ENCODE measurements around the gene CTNNAL1.
"Not testable (repeated sequence)": the region's sequence is repeated elsewhere in the genome, so short reads cannot be mapped to it uniquely, and the experiment has no call there.

CTNNAL1 gene

DNA sequence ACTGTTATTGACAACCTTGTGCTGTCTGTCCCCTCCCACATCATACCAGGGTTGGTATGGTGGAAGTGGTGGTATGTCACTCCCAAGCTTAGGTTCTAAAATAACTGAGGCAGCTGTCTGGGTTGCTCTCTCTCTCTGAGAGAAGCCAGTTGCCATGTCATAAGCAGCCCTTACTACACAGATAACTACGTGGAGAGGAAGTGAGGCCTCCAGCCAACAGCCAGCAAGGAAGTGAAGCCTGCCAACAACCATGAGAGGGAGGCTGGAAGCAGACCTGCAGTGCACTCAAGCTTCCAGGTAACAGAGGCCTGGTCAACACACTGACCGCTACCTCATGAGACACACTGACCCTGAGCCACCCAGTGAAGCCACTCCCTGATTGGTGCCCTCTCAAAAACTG lies 18.6 kb downstream of the CTNNAL1 start:
- DNase-seq (ENCODE audit: low read depth in 1 of 2, low spot score in 1 of 2), result no peak

DNA sequence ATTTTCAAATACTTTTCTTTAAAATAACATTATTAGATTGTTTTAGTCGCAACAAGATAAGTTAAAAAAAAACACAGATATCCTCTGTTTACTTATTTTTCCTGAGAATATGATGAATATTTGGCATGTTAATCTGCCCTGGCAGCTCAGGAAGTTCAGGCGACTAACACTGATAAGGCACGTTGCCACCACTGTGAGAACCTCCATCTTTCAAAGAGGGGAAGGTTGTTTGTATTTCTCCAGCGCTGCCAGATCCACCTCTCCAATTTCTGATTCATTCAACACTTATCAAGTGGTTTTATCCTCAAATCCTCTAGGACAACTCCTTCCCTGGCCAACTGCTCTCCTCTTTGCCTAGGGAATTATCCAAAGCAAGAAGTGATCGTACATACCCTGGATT lies 21.8 kb downstream of the CTNNAL1 start:
- DNase-seq (ENCODE audit: low read depth in 1 of 2, low spot score in 1 of 2), result no peak

DNA sequence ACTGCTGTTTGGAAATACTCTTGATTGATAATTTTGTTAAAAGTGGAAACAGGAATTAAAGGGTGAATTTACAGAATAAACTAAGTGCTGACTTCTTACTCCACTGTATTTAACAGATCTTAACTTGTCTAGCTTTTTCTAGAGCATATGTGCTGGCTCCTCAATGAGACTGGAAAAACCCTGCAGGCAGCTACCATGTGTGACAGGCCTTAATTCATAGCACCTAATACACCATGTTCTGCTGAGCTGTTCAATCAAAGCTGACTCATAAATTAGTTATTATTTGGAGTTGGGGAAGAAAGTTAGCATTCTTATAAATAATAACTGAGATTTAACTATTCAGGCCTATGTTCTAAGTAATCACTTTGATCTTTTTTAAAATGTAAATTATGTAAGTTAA lies 29.4 kb downstream of the CTNNAL1 start:
- DNase-seq (ENCODE audit: low read depth in 1 of 2, low spot score in 1 of 2), result no peak

DNA sequence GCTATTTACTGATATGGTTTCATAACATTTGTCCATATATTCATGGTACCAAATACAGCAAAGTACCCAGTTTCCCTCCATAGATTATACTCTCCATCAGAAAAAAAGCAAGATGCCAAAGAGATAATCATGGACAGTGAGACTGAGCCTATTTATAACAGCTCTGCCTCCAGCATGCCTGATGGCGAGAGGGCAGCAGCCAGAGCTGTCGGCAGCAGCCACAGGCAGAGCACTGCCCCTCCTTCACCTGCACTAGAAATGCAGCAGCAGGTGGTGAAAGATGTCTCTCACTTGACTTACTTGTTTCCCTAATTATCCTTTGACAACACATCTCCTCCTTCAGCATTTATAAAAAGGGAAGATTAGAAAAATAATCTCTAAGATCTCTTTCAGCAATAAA lies 32.4 kb downstream of the CTNNAL1 start:
- DNase-seq (ENCODE audit: low read depth in 1 of 2, low spot score in 1 of 2), result no peak

DNA sequence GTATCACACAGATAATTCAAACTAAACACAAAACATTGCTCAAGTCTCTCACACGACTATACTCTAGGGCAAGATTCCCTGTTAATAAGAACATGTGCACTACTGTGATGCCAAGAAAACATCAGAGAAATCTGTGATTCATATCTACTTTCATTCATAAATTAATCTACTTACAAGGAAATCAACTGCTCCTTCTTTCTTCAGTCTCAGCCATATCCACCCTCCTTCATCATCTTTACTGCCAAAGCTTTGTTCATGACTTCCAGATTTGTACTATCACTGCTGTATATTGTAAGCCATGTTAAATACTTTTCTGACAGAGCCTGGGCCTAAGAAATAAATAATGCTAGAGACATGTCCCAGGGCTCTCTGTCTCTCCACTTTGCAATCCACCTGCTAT lies 35.1 kb downstream of the CTNNAL1 start:
- DNase-seq (ENCODE audit: low read depth in 1 of 2, low spot score in 1 of 2), result no peak

DNA sequence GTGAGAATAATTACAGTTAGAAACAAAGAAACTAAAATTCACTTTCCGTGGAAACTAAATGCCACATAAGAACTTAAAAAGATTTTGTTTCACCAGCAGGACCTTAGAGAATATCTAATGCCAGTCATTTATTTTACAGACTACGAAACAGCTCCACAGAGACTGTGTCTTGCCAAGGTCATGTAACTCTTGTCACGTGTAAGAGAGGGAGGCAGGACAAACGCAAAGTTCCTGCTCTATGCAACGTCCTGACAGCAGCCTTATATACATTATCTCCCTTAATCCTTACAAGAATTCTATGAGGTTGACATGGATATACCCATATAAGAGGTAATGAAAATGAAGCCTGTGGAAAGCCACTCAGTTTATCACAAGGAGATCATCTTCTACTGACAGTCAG lies 39.4 kb downstream of the CTNNAL1 start:
- no peak for DNase-seq (ENCODE audit: low read depth in 1 of 2, low spot score in 1 of 2)

DNA sequence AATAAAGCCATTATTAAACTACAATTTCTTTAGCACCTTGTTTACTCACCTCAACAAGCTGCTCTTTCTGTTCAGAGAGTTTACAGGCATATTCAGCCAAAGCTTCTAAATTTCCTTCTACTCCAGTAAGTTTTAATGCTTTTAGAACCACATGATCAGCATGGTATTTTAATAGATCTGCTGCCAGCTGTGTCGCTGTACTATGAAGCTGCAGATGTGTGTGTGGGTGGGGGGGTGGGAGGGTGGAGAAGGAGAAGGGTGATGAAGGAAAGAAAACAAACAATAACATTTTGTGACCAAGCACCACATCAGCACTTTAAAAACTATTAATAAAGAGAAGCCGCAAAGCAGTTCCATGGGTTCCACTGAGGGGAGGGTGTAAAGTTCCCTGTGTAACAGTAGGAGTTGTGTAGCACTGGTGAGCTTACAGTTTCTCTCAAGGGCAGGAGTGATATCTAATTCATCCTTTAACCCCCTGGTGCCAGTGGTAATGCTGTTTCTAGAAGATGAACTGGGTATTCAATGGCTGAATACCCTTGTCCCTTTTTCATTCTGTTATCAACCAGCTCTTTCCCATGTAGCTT lies 40.6 kb downstream of the CTNNAL1 start:
- DNase-seq (ENCODE audit: low read depth in 1 of 2, low spot score in 1 of 2), result no peak

DNA sequence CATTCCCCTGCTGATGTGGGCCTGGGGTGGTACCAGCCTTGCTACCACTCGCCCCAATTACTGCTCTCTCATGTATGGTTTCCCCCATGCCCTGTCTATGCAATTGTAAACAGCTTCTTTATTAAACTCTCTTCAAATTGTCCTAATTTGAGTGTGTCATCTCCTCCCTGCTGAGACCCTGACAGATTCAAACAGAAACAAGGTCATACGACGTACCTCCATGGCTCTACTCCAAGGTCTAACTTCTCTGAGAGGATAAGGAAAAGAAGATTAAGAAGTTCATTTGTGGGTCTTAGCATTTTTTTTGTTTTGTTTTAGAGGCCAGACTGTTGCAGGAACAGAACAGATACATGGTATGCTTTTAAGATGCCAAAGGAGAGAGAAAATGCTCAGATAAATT lies 41.1 kb downstream of the CTNNAL1 start:
- DNase-seq (ENCODE audit: low read depth in 1 of 2, low spot score in 1 of 2), result no peak

DNA sequence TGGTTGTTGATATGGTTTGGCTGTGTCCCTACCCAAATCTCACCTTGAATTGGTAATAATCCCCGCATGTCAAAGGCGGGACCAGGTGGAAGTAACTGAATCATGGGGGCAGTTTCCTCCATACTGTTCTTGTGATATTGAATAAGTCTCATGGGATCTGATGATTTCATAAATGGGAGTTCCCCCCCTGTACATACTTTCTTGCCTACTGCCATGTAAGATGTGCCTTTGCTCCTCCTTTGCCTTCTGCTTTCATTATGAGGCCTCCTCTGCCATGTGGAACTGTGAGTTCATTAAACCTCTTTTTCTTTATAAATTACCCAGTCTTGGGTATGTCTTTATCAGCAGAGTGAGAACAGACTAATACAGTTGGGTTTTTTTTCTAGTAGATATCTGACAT lies 41.9 kb downstream of the CTNNAL1 start:
- not testable (repeated sequence) for DNase-seq (ENCODE audit: low read depth in 1 of 2, low spot score in 1 of 2)

DNA sequence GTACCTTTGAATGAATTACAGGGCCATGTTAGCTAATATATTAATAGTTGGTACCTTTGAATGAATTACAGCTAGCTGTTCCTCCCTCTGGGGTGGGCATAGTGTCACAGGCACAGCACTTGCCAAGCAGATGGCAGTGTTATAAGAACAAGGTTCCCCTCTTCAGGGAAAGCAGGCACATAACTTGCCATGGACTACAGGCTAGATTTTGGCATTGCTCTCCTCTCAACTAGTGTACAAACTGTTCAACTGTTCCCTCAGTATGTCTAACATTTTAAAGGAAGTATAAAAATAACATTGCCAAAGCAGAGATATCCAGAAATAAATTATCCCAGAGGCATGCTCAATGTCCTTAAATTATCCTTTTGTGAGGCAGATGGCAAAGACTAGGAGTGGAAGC lies 45.4 kb downstream of the CTNNAL1 start:
- DNase-seq (ENCODE audit: low read depth in 1 of 2, low spot score in 1 of 2), result no peak

DNA sequence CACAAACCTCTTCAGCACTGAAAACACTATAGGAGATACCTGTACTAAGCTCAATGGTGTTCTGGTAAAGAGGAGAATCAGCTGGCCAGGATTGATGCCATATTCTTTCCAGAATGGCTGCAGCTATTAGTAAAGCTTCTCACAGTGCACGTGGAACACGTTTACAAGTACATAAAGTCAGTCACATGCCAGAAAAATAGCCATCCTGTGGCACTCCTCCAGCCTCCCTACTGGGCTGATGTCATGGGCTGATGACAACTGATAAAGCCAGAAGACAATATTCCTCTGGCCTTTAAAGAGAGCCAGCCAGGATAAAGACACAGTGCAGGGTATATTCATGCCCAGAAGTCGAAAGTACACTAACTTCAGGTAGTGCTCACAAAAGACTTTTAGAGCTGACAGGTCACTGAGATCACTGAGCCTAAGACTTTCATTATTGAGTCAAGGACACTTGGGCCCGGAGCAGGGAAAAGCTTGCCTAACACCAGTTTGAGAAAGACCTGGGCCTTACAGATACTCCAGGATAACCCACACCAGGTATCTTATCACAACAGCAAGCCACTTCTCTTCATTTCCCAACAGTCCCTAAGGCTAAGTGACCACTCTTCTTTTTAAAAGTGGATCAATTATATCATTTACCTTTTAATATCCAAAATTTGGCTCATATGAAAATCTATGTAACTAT lies 49.7 kb downstream of the CTNNAL1 start:
- DNase-seq (ENCODE audit: low read depth in 1 of 2, low spot score in 1 of 2), result no peak

DNA sequence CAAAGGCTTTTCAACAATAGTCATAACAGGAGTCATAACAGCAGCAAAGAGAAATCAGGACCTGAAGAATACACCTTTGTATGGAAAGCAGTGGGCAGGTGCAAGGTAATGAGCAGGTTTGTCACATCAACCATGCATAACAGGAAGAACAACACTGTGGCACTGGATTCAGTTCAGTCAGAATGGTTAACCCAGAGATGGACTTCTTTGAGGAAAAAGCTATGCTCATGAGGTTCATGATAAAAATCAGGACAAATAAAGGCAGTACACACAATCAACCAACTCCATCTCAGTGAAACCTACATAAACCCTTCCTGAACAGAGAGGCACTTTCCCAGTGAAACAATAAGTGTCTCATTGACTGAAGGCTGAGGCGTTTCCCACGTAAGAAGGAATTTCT lies 52.1 kb downstream of the CTNNAL1 start:
- DNase-seq (ENCODE audit: low read depth in 1 of 2, low spot score in 1 of 2), result no peak

DNA sequence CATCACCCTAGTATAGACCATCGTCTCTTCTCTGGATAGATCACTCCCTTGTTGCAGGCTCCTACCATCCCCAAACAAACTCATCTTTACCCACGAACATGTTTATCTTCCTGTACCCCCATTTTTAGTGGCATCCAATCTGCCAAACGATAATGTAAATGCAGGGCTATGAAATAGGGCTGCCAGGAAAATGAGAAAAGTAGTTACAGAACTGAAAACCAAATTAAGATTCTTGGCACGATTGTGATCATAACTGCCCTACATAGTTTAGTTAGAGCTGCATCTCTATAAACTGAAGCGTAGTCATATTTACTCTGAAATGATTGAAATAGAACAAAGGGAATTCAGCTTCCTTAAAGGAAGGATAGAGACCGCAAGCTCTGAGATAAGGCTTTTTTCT lies 53.0 kb downstream of the CTNNAL1 start:
- no peak for DNase-seq (ENCODE audit: low read depth in 1 of 2, low spot score in 1 of 2)

DNA sequence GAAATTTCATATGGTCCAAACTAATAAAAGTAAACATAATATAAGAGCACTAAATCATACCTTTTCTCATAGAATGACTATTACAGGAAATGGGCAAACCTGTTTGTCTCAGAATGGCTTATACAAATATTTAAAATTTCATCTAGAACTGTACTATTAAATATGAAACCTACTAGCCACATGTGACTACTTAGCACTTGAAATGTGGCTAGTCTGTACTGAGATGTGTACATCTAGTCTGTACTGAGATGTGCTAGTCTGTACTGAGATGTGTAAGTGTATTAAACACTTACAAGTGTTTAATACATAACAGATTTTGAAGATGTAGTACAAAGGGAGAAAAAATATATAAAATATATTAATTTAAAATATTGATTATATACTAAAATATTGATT lies 56.7 kb downstream of the CTNNAL1 start:
- no peak for DNase-seq (ENCODE audit: low read depth in 1 of 2, low spot score in 1 of 2)

DNA sequence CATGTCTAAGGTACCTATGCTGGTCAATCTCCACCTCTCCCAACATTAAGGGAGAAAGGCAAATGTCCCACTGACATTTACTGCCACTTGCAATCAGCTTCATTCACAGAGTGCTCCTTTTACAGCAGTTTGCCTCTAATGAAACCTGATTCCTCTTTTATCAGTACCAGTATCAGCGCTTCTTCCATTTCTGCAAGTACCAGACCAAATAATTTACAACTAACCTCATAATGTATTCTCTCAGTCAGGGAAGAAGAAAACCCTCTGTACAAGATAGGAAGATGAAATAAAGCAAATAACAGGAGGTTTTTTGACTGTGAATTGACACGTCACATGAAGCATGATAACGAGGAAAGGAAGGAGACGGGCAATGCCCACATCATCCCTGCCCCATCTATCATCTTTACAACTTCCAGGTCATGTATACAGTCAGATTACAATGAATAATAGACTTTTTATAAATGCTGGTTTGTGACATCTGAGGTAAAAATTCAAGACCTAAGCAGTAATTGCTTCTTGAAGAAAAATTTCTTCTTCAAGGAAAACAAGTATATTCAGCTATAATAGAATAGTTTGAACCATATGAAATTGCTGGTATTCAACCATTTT lies 57.2 kb downstream of the CTNNAL1 start:
- no peak for DNase-seq (ENCODE audit: low read depth in 1 of 2, low spot score in 1 of 2)

DNA sequence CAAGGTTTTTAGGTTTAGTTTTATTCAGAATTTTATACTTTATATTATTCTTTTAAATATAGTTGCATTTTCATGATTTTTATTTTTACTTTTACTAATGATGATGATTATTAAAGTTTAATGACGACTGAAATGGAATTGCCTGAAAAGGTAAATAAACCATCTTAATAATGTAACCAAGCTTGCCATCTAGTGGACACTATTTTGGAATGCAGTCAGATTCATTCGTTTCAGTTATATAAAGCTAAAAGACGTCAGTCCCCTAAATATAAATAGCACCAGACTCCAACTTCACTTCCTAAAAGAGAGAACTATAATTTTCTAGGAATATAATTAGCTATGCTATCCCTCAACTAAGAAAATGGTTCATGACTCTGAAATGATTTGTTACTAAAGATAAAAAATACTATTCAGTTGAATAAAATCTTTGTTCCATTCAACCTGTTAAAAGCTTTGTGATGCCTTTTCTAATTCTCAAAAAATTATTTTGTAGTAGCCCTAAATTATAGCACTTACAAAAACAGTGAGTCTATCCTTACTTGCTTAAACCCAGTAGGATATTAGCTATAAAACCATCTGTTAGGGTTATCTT lies 59.2 kb downstream of the CTNNAL1 start:
- no peak for DNase-seq (ENCODE audit: low read depth in 1 of 2, low spot score in 1 of 2)

DNA sequence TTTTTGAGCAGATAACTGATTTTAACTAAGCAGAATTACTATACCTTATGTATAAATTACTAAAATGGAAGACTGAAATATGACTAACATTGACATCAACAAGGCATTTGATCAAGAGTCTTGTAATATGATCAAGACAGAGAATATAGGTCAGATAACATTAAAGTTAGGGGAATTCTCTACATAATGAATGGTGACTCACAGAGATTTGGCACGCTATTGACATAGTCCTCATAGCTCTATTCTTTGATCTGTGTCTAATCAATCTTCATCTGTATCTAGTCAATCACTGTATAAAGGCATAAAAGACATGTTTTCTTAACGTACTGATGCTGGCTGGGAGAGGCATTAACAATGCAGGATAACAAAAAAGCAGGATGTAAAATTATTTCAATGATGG lies 61.7 kb downstream of the CTNNAL1 start:
- DNase-seq (ENCODE audit: low read depth in 1 of 2, low spot score in 1 of 2), result no peak

DNA sequence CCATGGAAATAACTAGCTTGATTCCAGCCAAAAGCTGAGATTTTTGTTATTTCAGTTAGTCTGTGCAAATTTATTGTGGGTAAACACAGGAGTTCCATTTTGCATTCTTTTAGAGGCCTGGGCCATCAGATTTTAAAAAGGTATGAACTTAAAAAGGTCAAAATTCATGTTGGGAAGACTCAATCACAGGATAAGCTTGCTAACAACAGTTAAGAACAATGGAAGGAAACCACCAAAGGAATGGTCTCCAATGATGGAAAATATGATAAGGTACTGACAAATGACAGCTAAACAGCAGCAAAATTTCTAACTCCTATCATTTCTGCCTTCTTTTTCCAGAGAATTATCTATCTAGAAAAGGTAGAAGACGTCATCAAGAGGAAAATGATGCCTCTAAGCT lies 63.1 kb downstream of the CTNNAL1 start:
- no peak for DNase-seq (ENCODE audit: low read depth in 1 of 2, low spot score in 1 of 2)

DNA sequence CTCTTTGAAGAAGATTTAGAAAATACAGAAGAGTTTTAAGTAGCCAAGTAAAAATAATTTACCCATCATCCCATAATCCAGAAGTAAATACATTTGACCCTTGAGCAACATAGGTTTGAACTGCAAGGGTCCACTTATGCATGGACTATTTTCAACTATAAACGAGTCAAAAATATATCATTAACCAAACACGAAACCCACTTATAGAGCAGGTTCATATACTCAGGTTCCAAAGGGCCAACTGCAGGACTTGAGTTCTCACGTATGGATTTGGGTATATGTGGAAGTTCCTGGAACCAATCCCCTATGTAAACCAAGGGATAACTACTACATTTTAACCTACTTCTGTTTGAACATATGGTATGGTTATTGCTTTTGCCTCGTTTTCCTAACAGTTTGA lies 73.3 kb downstream of the CTNNAL1 start:
- no peak for DNase-seq (ENCODE audit: low read depth in 1 of 2, low spot score in 1 of 2)

DNA sequence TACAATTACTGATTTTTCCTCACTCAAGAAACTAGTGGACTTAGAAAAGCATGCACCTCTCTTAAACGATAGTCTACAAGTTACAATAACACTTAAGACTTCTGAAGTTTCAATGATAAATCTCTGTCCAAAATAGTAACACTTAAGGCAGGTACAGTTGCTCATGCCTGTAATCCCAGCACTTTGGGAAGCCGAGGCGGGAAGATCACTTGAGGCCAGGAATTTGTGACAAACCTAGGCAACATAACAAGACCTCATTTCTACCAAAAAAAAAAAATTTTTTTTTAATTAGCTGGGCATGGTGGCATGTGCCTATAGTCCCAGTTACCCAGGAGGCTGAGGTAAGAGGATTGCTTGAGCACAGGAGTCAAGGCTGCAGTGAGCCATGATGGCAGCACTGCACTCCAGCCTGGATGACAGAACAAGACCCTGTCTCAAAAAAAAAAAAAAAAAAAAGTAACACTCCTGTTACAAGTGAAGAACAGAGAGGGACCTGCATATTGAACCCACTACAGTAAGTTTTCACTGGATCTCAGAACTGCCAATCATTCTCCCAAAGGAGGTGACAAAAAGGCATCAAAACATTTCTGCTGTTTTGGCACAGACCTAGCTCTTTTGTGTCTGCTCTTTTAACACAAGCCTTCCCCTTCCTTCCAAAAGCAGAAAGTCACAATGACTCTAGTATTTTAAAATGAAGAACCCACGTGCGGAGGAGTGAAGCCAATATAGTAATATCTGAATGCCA lies 75.6 kb downstream of the CTNNAL1 start:
- DNase-seq (ENCODE audit: low read depth in 1 of 2, low spot score in 1 of 2), result no peak

DNA sequence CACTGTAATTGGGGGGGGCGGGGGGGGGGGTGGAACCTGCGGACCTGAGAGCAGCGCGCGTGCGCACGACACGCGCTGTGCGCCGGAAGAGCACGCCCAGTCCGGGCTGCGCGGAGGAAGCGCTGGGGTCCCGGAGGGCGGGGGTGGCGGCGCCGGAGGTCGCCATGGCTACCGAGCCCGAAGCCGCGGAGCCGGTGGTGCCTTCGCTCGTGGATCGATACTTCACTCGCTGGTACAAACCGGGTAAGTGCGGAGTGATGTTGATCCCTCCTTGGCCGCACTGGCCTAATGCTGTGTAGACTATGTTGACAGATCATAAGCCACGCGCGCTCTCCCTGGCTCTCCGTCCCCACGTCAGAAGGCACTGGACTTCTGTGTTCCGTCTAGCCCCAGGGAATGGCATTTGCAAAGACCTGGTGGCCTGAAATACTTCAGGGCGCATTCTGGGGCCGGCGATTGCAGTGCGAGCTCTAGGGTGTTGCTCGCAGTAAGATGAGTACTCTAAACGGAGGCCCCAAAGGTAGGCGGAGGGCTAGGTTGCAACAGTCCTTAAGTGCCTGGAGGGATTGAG lies 78.9 kb downstream of the CTNNAL1 start, which contains the start of gene ABITRAM:
ABITRAM (plus strand) TSS at position 78 of the 571 bp plus-strand sequence; CDS start at position 165, 87 bp downstream.
- DNase-seq (ENCODE audit: low read depth in 1 of 2, low spot score in 1 of 2), result peak; percentile 57 to 64

All from activated T-helper 1 cell treated with anti-CD3 and anti-CD28 coated beads, Interleukin-2, amount 50 U/mL, for 16 hours (primary cell).